Activated CD8-positive, alpha-beta T cell treated with anti-CD3 and anti-CD28 coated beads for 36 hours (primary cell): Measurements from ENCODE around the gene SLC25A29. TPM values are rescaled to one million over a fixed set of nuclear protein-coding genes. Genes with fewer than 3 reads are reported as not detected.

Experiments
- ATAC-seq: fragments of 200-7000 bp; cut with Tn5 transposase; one replicate; pipeline ENCODE4 v1.10.0; 2021; ENCODE audit warnings: mild to moderate bottlenecking, moderate library complexity
- CTCF ChIA-PET: fragments of 350-600 bp; sonication (Branson Sonifier 250); formaldehyde crosslinking; loops from one replicate; lab custom pipeline; 2021; ENCODE audit warnings: antibody characterized with exemption; lab: Charles Lee
- POLR2A ChIA-PET: fragments of 350-600 bp; sonication (Branson Sonifier 250); formaldehyde crosslinking; loops from one replicate; lab custom pipeline; 2021; ENCODE audit warnings: antibody characterized with exemption; lab: Charles Lee
- DNase-seq: peaks from one replicate; pipeline ENCODE4 v3.0.0-alpha.2; 2020
- H3K27ac Mint-ChIP-seq: one replicate; pipeline ENCODE4 v1.8.0; 2021; ENCODE audit warnings: mild to moderate bottlenecking, mixed read lengths
- H3K27me3 Mint-ChIP-seq: one replicate; pipeline ENCODE4 v1.8.0; 2021; ENCODE audit warnings: mixed read lengths
- H3K36me3 Mint-ChIP-seq: one replicate; pipeline ENCODE4 v1.8.0; 2021; ENCODE audit warnings: low read depth, mixed read lengths
- H3K4me1 Mint-ChIP-seq: one replicate; pipeline ENCODE4 v1.8.0; 2021; ENCODE audit warnings: low read depth, mixed read lengths
- H3K4me3 Mint-ChIP-seq: one replicate; pipeline ENCODE4 v1.8.0; 2021; ENCODE audit warnings: mild to moderate bottlenecking, moderate library complexity, mixed read lengths
- H3K9me3 Mint-ChIP-seq: one replicate; pipeline ENCODE4 v1.8.0; 2021; ENCODE audit warnings: mixed read lengths
- intact Hi-C: fragments of 100-400 bp; cut with micrococcal nuclease; formaldehyde crosslinking; loops from one replicate; pipeline ENCODE4 v1.10.0; 2022
- total RNA-seq, 2 experiments: library from RNA; stranded (reverse); gene quantifications; one replicate each; pipeline ENCODE4 v1.2.3, GENCODE V29; 2021
- TF ChIP-seq, protein P1 (sequence below): fragments of 200-600 bp; IDR thresholded peaks from one replicate; pipeline ENCODE4 v1.8.0; 2022; ENCODE audit warnings: antibody characterized with exemption, mild to moderate bottlenecking

The SLC25A29 gene
- total RNA-seq, 2 experiments from 2014 or later, result 23.6 to 24.7 TPM

DNA sequence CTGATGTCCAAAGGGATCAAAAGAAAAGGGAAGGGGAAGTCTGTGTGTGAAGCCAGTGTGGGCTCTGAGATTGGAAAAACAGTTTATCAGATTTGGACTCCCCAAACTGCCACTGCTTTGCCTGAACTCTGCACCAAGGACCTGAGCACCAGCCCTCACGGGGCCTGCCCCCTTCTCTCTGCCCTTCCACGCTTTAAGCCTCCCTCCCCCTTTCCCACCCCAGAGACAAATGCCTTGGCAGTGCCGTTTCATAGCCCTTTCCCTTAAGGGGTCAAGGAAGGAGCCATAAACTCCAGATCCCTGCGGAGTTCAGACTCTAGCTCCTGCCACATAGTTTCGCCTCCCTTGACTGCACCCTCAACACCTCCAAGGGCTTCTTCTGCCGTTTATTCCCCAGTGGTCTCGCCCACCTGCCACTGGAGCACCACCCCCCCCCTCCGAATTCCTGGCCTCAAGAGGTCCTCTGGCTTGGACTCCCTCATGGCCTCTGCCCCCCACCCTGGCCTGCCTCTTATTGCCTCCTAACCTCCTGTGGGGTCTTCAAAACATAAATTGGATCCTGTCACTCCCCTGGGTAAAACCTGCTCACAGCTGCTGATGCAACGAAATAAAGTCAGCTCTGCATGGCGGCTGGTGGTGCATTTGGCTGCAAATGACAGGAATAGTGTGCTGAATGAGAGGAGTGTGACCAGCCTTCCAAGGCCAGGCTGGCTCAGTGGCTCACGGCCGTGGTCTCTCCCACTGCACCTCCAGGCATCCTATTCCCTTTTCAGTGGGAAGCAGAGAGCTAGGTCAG lies 18.8 kb downstream of the SLC25A29 start:
- Mint-ChIP-seq H3K9me3 (no peaks in the 10 kb centered on the region), H3K27ac (no peak overlapping the region), H3K4me3 (no peak overlapping the region), H3K27me3 (no peaks in the 10 kb centered on the region), H3K36me3 (no peaks in the 10 kb centered on the region), H3K4me1 (peaks cover 8% of the 10 kb centered on the region)
- DNase-seq, result no peak
- ChIA-PET POLR2A (interaction anchor here (1.3 kb wide), 2 partner anchors 16 to 44 kb away, joined by 3 read pairs; no protein-coding TSS in a partner anchor), CTCF (interaction anchor here (0.8 to 1.8 kb wide), 5 partner anchors 7 to 88 kb away, joined by 3 to 13 read pairs (median 4); a partner anchor contains a TSS)
- no peak for ATAC-seq
- intact Hi-C loops, result no loop called here
- TF ChIP-seq, protein P1, sequence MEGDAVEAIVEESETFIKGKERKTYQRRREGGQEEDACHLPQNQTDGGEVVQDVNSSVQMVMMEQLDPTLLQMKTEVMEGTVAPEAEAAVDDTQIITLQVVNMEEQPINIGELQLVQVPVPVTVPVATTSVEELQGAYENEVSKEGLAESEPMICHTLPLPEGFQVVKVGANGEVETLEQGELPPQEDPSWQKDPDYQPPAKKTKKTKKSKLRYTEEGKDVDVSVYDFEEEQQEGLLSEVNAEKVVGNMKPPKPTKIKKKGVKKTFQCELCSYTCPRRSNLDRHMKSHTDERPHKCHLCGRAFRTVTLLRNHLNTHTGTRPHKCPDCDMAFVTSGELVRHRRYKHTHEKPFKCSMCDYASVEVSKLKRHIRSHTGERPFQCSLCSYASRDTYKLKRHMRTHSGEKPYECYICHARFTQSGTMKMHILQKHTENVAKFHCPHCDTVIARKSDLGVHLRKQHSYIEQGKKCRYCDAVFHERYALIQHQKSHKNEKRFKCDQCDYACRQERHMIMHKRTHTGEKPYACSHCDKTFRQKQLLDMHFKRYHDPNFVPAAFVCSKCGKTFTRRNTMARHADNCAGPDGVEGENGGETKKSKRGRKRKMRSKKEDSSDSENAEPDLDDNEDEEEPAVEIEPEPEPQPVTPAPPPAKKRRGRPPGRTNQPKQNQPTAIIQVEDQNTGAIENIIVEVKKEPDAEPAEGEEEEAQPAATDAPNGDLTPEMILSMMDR, result no peak

DNA sequence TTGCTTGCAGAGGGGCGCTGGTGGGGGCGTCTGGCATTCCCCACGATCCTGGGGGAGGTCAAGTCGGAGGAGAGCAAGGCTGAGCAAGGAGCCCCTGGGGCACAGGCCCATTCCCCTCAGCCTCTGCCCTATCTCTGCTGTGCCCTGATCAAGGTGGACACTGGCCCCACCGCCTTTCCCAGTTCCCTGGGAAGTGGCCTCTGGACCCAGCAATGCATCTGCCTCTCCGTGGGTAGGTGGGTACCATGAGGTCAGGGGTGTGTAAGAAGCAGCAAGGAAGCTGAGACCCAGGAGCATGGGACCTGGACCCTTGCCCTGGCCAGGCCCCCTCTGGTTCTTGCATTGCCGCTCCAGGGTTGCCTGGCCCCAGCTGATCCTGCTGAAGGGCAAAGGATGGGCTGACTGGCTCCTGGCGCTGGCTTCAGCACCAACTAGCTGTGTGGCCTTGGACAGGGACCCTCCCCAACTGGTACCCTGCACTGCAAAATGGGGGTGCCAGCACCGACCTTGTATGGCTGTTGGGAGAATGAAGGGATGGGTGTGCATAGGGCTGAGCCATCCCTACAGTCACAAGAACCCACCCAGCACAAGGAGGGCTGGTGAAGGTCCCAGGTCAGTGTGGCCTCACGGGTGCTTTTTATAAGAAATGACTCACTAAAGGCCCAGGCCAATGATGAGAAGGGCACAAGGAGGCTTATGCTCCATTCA lies 19.6 kb downstream of the SLC25A29 start:
- ATAC-seq, result no peak
- ChIA-PET CTCF (interaction anchor here (0.6 to 5.2 kb wide), 18 partner anchors 8 to 94 kb away, joined by 3 to 39 read pairs (median 4); a partner anchor contains a TSS), POLR2A (interaction anchor here (1.0 to 1.8 kb wide), 5 partner anchors 17 to 218 kb away, joined by 3 to 5 read pairs (median 3); no protein-coding TSS in a partner anchor)
- Mint-ChIP-seq H3K9me3 (no peaks in the 10 kb centered on the region), H3K4me1 (peaks cover 8% of the 10 kb centered on the region), H3K27me3 (no peaks in the 10 kb centered on the region), H3K4me3 (no peak overlapping the region), H3K36me3 (no peaks in the 10 kb centered on the region), H3K27ac (no peak overlapping the region)
- TF ChIP-seq, protein P1, result no peak
- intact Hi-C loops, result no loop called here
- DNase-seq, result no peak

DNA sequence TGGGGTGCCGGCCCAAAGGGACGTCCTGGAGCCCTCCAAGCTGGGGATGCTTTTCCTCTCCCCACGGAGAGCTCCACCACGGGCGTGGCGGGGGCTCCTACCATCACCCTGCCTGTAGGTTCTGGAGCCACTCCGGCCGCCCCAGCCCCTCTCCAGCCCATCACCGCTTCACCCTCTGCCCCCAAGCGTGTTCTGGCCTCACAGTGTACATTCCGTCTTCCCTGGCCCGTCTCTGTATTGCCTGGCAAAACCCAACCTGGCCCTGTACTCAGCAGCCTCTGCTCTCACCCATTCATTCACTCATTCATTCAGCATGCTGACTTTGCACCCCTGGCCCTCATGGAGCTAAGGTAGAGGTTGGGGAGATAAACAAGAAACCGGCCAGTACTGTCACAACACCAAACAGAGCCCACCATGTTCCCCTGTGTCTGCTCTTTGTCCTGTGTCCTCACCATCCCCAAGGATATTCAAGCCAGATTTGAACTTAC lies 20.3 kb downstream of the SLC25A29 start:
- Mint-ChIP-seq H3K27ac (peak overlapping the region; percentile 63), H3K36me3 (no peaks in the 10 kb centered on the region), H3K9me3 (no peaks in the 10 kb centered on the region), H3K4me3 (peak overlapping the region; percentile 58), H3K27me3 (no peaks in the 10 kb centered on the region), H3K4me1 (peaks cover 8% of the 10 kb centered on the region)
- intact Hi-C loops, result no loop called here
- POLR2A ChIA-PET, result interaction anchor here (1.0 to 1.8 kb wide), 6 partner anchors 19 to 217 kb away, joined by 3 to 5 read pairs (median 4); a partner anchor contains a TSS
- DNase-seq (no peak), ATAC-seq (no peak)
- TF ChIP-seq, protein P1, result peak; percentile 27
- CTCF ChIA-PET, result interaction anchor here (0.6 to 5.2 kb wide), 27 partner anchors 9 to 94 kb away, joined by 3 to 39 read pairs (median 4); a partner anchor contains a TSS

DNA sequence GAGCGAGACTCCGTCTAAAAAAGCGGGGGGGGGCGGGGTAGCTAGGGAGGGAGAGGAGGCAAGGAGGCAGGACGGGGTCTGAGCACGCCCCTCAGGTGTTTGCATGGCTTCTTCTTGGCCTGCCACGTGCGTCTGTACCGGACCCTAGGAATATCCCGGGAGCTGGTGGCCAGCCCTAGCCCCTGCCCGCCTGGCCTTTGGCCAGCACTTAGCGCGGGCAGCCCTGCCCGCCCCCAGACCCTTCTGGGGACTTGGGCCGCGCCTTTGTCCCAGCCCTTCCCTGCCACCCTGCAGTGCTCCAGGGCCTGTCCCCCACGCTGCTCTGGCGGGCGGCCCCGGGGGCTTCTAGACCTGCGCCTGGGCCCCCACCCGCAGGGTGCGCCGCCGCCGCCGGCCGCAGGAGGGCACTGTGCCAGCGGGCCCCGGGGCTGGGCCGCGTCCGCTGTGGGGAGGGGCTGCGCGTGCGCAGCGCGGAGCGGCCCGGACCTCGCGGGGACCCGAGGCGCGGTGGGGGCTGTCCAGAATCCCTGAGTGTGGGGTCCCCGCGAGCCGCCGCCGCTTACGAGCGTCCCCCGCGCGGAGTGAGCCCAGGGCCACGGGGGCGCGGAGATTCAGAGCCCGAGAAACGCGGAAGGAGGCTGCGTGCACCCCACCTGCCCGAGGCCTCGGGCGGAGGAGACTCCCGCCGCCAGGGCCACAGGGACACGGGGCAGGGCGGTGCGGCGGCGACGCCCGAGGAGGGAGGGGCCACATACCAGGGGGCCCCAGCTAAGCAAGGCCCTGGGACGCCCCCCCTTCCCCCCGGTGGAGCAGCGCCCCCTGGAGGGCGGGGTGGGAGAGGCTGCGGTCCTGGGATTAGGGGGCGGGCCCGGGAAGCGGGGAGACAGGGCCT lies 21.0 kb downstream of the SLC25A29 start:
- H3K4me3 Mint-ChIP-seq, result peak overlapping the region; percentile 58
- no peaks in the 10 kb centered on the region for H3K27me3 Mint-ChIP-seq
- no peaks in the 10 kb centered on the region for H3K9me3 Mint-ChIP-seq
- TF ChIP-seq, protein P1, result peak; percentile 100
- DNase-seq (peak; percentile 77), ATAC-seq (peak; percentile 95)
- CTCF ChIA-PET, result interaction anchor here (0.6 to 5.2 kb wide), 34 partner anchors 9 to 129 kb away, joined by 3 to 39 read pairs (median 4); a partner anchor contains a TSS
- intact Hi-C loops, result no loop called here
- peaks cover 5% of the 10 kb centered on the region for H3K36me3 Mint-ChIP-seq
- peaks cover 12% of the 10 kb centered on the region for H3K4me1 Mint-ChIP-seq
- peak overlapping the region; percentile 63 for H3K27ac Mint-ChIP-seq
- POLR2A ChIA-PET, result interaction anchor here (1.0 to 1.8 kb wide), 8 partner anchors 8 to 216 kb away, joined by 3 to 5 read pairs (median 4); a partner anchor contains a TSS
